ENCODE results near the gene CTSW. TPM values are rescaled to one million over a fixed set of nuclear protein-coding genes. Genes with fewer than 3 reads are reported as not detected.
A peak's percentile ranks its signal among the peaks of the same experiment; 100 is the strongest.

The CTSW gene
- polyA plus RNA-seq, 2 of the 4 experiments (the other 2 are of a cell fraction) = not detected

- DNase-seq (ENCODE audit: low read depth in 1 of 2, low spot score in 1 of 2) (no peak), FAIRE-seq (no peak), ATAC-seq (no peak)
- whole genome bisulfite sequencing (ENCODE audit: missing lambda C conversion rate) = 82% methylated on average over 14 of the region's 14 CpGs
- CTCF ChIA-PET = interaction anchor here (0.6 to 20.5 kb wide), 20 partner anchors 9 to 181 kb away, joined by 3 to 618 read pairs (median 17); partner anchors contain the start of genes C11orf68, CFL1, CTSW and DRAP1
- peak overlapping the region; percentile 93 to 96 for H3K27ac ChIP-seq
- TF ChIP-seq RAD21 (conservative IDR thresholded peaks at IDR 0.05 in 1 of 2, IDR thresholded peaks at IDR 0.05 in 1 of 2) (no peak), ATOH8 (CRISPR knock-in tag; IDR thresholded peaks at IDR 0.05; ENCODE audit: low read depth) (no peak)
- no peaks in the 10 kb centered on the region for H3K9me3 ChIP-seq
- H3K4me1 ChIP-seq = peaks cover 37% of the 10 kb centered on the region
- peak overlapping the region; percentile 72 for H3K4me3 ChIP-seq
- peak overlapping the region; percentile 96 for H3K4me2 ChIP-seq
- POLR2A ChIA-PET = interaction anchor here (0.6 to 1.8 kb wide), 3 partner anchors 60 to 167 kb away, joined by 3 to 6 read pairs (median 3); partner anchors contain the start of gene RNASEH2C
Measured at GRCh38 chr11:65886826-65887722, 7.4 kb downstream of the CTSW start.

- peak overlapping the region; percentile 72 for H3K4me3 ChIP-seq
- no peak for FAIRE-seq
Measured at GRCh38 chr11:65887723-65888162, 8.1 kb downstream of the CTSW start.

More at GRCh38 chr11:65887723-65888162, 8.1 kb downstream of the CTSW start:
- Histone ChIP-seq H3K9me3 (no peaks in the 10 kb centered on the region), H3K4me2 (peak overlapping the region; percentile 96), H3K4me1 (peaks cover 44% of the 10 kb centered on the region), H3K27ac (peak overlapping the region; percentile 93 to 96)
- WGBS (ENCODE audit: missing lambda C conversion rate) = 0% methylated on average over 11 of the region's 23 CpGs
- ATAC-seq (peak; percentile 0 to 4; a peak in 4 of 6 replicates), DNase-seq (ENCODE audit: low read depth in 1 of 2, low spot score in 1 of 2) (peak in 1 of 2 experiments; percentile 45)
- POLR2A ChIA-PET = interaction anchor here (0.6 to 4.3 kb wide), 23 partner anchors 11 to 1880 kb away, joined by 3 to 36 read pairs (median 7); partner anchors contain the start of genes C11orf68, CFL1, FOSL1 and PCNX3
- TF ChIP-seq HMGXB4 (CRISPR knock-in tag; IDR thresholded peaks at IDR 0.05; ENCODE audit: borderline replicate concordance) (no peak), MAX (IDR thresholded peaks at IDR 0.05) (peak; percentile 40; the same call in 1 of the 2 replicates), GATA3 (IDR thresholded peaks at IDR 0.05; ENCODE audit: borderline replicate concordance) (no peak), ELK1 (IDR thresholded peaks at IDR 0.05; ENCODE audit: low read depth, low read length) (no peak), E2F6 (IDR thresholded peaks at IDR 0.05; ENCODE audit: borderline replicate concordance, low read depth) (0 out of 2 replicates have a peak, but pooled peaks have one; percentile 15), MYC (IDR thresholded peaks at IDR 0.05; ENCODE audit: borderline replicate concordance, low read length) (0 out of 2 replicates have a peak, but pooled peaks have one; percentile 36)
- CTCF ChIA-PET = interaction anchor here (0.6 to 20.5 kb wide), 33 partner anchors 10 to 228 kb away, joined by 3 to 618 read pairs (median 5); partner anchors contain the start of genes C11orf68, CFL1, CTSW and DRAP1
